ENCODE data around the gene TPSAB1.
"Not testable (repeated sequence)": the region's sequence is repeated elsewhere in the genome, so short reads cannot be mapped to it uniquely, and the experiment has no call there.

TPSAB1 gene

DNA sequence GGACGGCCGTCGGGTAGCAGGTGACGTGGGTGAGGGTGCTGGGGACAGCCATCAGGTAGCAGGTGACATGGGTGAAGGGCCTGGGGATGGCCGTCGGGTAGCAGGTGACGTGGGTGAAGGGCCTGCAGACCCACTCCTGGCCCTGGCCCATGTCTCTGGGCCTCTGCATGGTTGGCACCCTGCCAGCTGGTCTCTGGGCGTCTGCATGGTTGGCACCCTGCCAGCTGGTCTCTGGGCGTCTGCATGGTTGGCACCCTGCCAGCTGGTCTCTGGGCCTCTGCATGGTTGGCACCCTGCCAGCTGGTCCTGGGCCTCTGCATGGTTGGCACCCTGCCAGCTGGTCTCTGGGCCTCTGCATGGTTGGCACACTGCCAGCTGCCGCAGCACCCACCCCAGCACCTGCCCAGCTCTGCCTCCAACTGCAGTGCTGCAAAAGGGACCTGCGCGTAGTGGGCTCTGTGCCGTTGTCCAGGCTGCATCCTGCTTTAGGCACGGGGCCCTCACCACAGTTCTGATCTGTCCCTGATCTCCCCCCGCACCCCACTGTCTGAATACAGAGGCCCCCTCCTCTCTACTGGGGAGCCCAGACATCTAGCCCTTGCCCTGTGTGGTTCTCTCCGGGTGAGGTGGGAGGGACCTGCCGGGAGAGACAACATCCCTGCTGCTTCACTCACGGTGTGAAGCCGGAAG, 31.4 kb downstream of the TPSAB1 start:
- not testable (repeated sequence) for DNase-seq

DNA sequence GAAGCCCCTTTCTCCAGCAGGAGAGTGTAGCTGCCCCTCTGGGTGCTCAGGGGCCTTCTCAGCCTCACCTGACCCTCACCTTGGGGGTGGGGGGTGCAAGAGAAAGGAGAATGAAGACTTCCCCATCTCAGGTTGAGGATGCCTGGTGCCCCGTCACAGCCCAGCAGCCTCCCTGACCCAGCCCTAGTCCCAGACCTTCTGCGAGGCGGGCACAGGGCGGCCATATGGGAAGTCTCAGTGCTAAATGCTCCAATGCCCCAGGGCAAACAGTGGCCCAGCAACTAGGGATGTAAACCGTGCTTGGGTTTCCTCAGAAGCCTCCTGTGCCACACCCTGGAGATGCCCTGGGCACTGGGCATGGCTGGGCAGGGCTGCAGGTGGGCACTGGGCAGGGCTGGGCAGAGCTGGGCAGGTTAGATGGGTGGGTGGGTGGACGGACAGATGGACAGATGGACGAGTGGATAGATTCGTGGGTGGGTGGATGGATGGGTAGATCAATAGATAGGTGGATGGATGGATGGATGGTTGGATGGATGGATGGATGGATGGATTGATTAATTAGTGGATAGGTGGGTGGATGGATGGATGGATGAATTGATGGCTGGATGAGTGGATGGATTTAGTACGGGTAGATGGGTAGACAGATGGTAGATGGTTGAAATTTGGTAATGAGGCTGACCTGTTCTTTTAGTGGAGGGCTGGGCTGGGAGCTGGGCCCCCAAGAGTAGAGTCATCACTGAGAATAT, 32.1 kb downstream of the TPSAB1 start:
- no peak for DNase-seq

DNA sequence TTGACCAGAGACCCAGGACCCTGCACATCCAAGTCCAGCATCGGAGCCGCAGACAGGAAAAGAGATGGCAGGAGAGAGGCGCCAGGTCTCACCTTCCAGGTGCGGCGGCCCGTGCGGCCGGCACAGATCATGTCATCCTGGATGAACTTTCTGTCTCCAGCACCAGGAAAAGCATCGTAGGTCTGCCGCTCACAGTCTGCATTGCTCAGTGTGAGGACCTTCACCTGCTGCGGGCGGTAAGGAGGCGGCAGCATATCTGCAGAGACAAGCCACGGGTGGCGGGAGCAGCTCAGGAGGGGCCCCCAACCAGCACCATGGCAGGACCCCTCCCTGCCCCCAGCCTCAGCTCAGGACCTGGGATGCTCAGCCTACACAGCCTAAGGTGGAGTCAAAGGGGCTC, 33.3 kb downstream of the TPSAB1 start:
- no peak for DNase-seq

DNA sequence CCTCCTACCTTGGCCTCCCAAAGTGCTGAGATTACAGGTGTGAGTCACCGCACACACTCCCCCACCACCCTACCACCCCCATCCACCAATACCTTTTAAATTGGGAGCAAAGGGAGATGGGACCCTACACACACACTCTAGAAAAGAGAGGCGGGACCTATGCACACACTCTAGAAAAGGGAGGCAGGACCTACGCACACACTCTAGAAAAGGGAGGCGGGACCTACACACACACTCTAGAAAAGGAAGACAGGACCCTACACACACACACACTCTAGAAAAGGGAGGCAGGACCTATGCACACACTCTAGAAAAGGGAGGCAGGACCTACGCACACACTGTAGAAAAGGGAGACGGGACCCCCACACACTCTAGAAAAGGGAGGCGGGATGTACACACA, 34.3 kb downstream of the TPSAB1 start:
- no peak for DNase-seq

DNA sequence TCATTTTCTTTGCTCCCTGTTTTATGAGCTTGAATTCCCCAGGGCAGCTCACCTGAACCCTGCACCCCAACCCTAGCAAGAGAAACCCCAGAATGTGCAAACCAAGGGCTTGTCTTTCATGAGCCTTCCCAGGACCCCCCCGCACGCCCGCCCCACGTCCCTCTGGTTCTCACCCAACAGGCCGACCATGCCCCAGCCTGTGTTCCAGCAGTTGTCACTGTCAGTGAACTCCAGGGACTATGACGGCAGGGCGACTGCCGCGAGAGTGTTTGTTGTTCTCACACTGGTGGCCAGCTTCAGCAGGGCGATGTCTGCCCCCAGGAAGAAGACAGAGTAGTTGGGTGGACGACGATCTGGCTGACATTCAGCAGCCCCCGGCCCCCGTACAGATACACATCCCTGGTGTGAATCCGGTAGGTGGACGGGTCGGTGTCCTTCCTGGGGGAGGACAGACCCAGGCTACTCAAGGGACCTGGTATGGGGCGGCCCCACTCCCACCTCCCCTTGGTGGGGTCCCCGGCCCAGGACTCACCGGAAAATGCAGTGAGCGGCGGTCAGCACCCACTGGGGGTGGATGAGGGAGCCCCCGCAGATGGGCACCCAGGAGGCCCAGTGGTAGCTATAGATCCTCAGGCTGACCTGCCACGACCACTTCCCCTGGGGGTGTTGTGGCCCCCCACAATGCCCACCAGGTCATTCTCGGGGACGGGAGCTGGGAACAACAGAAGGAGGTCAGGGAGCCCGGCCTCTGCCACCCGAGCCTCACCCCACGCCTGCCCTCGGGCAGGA, 35.5 kb downstream of the TPSAB1 start:
- DNase-seq, result no peak

DNA sequence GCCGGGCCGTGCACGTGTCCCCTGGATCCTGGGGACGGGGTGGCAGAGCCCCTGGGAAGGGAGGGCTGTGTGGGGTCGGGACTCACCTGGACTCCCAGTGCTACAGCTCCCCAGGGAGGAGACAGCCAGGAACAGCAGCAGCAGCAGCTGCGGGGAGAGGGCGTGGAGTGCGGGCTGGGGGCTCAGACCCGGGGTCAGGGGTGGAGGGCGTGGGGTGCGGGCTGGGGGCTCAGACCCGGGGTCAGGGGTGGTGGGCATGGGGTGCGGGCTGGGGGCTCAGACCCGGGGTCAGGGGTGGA, 36.0 kb downstream of the TPSAB1 start:
- DNase-seq, result no peak

DNA sequence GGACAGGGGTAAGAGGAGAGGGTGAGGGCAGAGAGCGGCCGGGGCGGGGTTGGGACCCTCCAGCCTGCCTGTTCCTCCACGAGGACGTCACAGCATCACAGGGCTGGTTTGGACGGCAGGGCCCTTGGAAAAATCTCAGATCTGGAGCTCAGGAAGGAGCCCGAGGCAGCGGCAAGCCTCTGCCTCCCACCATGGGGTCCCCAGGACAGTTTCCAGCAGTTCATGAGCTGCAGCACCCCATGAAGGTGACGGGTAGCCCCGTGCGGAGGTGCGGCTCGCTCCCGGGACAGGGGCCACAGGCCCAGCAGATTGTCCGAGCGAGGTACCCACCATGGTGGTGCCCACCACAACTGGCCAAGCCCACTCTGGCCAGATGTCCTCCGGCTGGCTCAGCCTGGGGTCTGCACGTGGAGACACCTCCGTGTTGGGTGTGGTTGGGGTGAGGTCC, 36.7 kb downstream of the TPSAB1 start:
- no peak for DNase-seq

DNA sequence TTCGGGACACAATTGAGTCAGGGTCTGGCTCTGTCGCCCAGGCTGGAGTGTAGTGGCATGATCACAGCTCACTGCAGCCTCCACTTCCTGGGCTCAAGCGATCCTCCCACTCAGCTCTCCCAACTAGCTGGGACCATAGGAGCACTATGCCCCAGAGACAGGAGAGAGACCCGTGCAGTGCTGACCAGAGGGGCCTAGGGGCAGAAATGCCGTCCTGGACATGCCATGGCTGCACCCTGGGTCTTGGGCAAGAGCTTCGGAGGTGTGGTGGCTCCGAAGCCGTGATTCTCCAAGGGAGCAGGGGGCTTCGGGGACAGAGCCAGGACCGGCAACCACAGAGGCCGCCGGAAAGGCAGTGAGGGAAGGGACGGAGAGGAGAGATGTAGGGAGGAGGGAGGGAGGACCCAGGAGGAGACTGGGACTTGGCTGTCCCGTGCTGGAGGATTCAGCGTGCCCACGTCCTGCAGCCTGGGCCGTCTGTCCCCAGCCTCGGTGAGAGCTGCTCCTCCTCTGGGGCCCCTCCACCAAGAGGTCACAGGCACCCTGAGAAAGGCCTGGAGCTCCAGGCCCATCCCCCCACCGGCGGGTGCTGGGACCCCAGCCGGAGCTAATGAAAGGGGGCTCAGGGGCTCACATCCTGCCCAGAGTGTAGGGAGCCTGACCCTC, 37.2 kb downstream of the TPSAB1 start:
- no peak for DNase-seq

DNA sequence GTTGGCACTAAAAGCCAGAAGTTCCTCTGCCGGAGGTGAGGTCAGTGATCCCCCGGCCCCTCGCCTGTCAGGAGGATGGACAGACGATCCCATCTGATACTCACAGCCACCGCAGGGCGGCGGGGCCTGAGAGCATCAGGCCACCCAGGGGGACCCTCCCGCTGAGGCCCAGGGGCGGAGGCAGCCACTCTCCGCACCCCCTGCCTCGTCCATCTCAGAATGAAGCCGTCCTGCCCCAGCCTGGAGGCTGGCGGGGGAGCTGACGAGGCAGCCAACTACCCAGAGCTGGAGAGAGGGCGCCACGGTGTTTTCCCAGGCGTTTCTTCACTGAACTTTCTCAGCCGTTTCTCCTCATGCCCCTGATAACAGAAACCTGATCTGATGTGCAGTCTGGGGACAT, 38.0 kb downstream of the TPSAB1 start:
- no peak for DNase-seq

DNA sequence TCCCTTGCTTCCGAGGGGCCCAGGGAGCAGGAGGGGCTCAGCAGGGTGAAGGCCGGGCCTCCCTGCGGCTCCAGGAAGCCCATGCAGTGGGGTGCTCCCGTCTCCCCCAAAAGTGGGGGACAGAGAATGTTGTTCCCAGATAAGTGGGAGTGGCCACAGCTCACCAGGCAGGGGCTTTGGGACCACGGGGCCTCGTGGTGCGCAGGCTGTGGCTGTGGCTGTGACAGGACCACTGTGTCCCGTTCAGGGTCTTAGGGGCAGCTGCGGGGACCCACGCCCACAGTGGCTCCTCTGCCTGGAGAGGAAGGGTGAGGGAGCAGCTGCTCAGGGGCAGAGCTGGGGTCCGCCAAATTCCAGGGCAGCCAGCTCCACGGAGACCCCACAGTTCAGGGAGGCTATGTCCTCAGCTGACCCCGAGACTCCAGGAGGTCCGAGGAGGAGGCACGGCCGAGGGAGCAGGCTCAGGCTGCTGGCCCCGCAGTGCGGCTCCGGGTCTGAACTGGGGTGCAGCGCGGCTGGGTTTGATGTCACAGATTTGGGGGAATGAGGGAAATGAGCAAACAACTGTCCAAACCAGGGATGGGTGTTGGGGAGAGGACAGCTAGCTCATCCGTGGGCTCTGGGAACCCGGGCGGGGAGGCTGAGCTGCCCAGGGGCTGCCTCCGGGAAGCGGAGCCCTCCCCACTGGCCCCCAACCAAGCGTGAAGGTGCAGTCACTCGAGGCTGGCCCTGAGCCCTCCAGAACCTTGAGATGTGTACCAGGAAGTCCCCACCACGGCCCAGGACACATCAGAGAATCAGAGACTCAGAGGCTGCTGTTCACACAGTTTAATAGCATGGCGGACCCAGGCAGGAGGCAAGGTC, 38.8 kb downstream of the TPSAB1 start:
- DNase-seq, result no peak

DNA sequence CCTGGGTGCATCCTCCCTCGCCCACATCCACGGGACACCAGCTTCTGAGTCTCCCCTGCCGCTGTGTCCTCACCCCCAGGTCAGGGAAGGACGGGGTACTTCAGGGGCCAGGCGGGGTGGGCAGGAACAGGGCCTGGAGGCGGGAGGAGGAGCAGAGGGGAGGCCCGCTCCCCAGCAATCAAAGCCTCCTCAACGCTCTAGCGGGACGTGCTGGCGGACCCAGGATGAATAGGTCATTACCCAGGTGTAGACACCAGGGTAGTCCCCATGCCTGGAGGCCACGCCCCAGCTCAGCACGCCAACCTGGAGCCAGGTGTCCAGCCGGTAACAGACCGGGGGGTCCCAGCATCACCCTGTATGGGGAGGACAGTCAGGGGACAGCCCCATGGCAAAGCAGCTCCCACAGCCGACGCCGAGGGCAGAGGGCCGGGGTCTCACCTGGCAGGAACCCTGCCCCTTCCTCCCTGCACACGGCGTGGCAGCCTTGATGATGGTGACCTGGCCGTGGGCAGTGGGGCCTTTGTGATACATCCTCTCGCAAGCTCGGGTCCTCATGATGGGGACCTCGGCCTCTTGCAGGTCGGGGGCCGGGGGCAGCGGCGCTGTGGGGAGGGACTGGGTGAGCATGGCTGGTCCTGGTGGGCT, 39.6 kb downstream of the TPSAB1 start:
- DNase-seq, result no peak

DNA sequence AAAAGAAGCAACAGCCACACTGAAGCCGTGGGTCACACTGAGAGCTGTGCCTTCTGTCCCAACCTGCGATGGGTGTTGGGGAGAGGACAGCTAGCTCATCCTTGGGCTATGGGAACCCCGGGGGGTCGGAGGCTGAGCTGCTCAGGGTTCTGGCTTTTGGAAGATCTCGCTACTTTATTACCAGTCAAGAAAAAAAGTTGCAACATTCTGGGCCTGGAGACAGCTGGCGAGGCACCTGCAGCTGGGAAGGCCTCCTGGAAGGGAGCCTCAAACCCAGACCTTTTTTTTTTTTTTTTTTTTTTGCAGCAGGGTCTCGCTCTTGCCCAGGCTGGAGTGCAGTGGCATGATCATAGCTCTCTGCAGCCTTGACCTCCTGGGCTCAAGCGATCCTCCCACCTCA, 40.3 kb downstream of the TPSAB1 start:
- DNase-seq, result no peak

DNA sequence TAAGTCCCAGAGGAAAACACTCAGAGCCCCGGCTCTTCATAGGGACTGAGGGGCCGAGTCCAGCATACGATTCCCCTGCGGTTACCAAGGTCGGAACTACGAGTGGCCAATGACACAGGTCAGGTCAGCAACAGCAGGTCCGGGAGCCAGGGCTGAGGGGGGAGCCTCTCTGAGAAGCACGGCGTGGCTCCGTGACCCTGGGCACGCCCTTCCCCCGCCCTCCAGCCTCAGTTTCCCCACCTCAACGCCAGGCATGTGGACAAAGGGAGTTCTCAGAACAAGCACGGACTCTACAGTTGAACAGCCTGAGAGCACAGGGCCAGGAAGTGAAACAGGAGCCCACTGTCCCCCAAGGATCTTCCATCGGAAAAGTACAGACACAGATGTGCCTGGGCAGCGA, 41.0 kb downstream of the TPSAB1 start:
- no peak for DNase-seq

DNA sequence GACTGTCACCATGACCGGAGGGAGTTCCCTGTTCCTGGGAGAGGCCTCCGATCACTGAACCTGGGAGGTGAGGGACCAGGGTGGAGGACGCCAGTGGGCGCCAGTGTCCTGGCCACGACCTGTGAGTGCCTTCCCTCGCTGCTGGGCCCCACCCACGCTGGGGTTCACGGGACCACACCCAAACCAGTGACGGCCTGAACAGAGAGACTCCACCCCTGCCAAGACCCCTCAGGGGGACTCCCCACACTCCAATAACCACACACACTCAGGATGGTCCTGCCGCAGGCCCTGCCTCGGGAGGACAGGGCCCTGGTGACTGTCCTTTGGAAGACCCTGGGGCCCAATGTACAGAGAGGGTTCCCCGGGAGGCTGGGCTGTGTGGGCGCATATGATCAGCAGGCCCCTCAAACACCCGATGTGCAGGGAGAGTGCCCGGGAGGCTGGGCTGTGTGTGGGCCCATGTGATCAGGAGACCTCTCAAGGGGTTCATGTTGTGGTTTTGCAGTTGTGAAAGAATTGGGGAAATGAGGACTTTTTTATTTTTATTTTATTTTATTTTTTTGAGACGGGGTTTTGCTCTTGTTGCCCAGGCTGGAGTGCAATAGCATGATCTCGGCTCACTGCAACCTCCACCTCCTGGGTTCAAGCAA, 41.9 kb downstream of the TPSAB1 start:
- DNase-seq, result no peak

DNA sequence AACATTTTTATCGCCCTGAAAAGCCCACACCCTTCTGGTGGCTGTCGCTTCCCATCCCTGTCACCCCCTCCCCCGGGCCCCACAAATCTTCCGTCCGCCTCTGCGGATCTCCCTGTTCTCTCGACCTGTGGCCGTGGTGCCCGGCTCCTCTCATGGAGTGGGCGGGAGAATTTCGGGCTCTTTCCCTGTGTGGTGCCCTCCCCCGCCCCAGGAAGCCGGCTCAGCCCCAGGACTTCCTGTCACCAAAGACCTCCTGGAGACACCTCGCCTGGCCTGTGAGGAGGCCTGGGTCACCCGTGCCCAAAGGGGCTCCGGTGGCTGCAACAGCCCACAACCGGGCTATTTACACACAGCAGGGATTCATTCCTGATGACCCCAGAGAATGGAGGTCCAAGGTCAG, 42.8 kb downstream of the TPSAB1 start:
- DNase-seq, result no peak

DNA sequence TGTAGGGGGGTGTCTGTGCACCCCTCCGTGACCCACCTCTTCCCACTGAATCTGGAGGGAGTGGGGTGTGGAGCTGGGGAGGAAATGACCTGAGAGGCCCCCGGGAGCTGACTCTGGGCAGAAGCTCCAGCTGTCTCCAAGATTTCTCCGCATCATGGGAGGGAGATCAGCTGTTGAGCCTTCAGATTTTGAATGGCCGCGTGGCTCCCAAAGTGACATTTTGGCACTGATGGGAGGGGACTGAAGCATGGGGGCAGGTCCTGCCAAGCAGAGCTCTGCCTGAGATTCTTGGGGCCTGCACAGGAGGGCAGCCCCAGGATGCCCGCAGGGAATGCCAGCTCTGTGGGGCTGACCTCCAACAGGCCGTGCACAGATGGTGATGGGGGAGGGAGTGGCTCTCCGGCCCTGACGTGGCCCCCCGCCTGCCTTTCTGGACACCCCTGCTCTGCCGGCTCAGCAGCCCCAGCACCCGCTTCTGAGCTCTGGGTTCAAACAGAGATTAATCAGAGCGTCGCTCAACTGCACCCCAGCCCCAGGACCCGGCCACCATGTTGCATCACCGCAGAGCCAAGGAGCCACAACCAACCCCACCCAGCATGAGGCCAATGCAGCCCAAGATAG, 43.6 kb downstream of the TPSAB1 start:
- DNase-seq, result no peak

DNA sequence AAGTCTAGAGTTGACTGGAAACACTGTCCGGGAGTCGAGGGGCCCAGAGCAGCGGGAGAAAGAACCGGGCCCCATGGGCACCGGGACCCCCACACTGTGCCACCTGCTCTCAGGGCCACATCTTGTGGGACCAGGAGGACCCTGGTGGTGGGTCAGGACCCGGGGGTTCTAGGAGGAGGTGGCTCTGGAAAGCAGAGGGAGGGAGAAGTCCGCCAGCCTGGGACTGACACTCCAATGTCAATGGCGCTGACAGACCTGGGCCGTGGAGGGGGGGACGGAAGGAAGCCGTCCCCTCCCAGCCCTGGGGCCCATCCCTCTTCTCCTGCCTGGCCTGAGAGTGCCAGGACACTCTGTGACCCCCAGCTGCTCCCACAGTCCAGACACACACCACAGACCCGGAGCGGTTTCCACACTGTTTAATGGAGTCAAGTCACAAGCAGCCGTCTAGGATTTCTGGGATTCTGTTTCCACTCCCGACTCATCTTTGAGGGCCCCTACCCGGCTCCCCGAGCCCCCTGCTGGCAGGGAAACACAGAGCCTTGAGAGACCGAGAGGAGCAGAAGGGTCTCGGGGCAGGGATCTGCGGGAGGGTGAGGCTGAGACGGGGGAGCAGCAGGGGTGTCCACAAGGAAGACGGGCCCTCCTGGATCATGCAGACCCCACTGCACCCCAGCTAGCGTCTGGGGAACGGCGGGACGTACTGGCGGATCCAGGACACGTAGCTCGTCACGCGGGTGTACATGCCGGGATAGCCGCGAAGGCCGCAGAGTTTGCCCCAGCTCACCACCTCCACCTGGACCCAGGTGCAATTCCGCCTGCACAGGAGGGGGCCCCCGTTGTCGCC, 45.4 kb downstream of the TPSAB1 start:
- DNase-seq, result no peak

DNA sequence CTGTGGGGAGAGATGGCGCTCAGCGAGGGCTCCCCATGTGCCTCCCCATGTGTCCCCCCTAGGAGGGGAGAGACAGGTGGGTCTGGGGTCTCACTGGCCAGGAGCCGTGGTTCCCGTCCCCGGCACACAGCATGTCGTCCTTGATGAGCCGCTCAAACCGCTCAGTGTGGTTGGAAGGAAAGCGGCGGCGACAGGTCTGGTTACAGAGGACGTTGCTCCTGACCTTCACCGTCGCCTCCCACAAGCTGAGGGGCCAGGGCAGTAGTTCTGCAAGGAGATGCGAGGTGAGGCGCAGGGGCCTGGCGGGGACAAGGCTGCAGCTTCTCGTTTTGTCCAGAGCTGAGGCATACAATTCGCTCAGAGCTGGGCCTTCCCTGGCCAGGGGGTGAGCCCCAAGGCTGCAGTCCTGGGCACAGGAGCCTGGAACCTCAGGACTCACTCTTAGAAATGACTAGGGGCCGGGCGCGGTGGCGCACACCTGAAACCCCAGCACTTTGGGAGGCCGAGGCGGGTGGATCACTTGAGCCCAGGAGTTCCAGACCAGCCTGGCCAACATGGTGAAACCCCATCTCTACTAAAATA, 46.1 kb downstream of the TPSAB1 start:
- DNase-seq, result no peak

DNA sequence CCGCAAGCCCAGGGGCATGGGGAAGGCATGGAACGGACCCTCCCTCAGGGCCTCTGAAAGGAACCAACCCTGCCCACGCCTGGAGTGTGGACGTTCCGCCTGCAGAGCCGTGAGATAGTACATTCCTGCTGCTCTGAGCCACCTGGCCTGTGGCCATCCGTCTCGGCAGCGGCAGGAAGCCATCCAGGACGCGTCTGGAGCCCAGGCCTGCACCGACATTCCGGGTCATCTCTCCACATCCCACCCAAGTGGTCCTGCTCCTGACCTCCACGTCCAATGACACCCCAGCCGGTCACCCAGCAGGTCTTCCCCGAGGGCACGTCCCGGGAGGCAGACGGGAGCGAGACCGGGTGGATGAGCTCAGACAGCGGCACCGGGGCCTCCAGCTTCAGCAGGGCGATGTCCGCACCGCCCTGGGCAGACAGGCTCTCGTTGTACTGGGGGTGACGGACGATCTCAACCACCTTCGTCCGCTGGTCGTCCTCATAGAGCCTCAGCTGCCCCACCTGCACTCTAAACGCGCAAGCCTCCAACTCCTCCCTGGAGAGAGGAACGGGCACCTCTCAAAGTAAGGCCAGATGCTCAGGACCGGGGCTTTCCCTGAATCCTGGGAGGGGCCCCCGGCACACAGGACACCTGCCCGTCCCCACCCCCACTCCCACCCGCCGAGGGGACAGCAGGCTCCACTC, 47.6 kb downstream of the TPSAB1 start:
- DNase-seq, result no peak
